Measurements from ENCODE around the gene CSF2RB.

DNA sequence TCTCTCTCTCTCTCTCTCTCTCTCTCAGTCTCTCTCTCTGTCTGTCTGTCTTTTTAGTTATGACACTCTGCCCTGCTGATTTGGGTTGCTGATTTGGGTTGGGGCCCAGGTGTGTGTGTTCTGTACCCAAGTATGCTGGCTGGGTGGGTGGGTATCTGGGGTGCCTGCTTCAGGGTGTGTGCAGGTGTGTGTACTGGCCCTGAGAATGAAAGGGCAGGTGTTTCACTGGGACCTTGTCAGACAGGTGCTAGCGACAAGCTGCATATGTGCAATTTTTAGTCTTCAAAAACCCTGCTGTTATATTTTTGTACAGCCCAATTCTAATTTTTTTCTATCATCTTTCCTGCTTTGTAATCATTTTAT, 943 bp downstream of the CSF2RB start:
- TF ChIP-seq POLR2AphosphoS5 (IDR thresholded peaks at IDR 0.05; ENCODE audit: low read depth, low read length), result no peak
- no peak for TF ChIP-seq POLR2A (IDR thresholded peaks at IDR 0.05; ENCODE audit: low read depth, low read length)
